ENCODE results near the gene KLF6. TPM values are rescaled to one million over a fixed set of nuclear protein-coding genes. Genes with fewer than 3 reads are reported as not detected.

The KLF6 gene
- total and polyA plus RNA-seq, 2 donors (not counting 1 experiment from before 2014, with no cell fraction given), result 96.1 to 105 TPM

DNA sequence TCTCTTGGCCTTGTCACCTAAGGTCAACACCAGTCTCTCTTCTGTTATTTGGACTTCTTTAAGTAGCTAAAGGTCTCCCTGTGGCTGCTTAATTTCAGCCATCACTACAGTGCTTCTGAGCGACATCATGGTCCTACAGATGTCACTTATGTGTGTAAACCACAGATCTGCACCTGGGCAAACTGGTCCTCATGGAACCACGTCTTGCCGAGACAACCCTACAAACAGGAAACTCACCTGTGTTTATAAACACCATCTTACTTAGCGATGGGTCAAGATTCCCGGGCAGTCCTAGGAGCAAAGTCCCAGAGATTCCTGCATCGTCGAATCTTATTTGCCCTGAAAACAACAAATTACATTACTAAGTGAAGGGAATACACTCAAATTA, 27.8 kb downstream of the KLF6 start:
- no peak for DNase-seq (ENCODE audit: low read depth in 2 of 2)
- no peaks in the 10 kb centered on the region for H3K4me1 ChIP-seq (ENCODE audit: control insufficient read depth, extremely low read depth, insufficient read depth, low read length)
- H3K9ac ChIP-seq (ENCODE audit: insufficient read depth, low read length), result no peak overlapping the region
- H4K20me1 ChIP-seq (ENCODE audit: control insufficient read depth, extremely low read depth, insufficient read depth, low read length), result no peaks in the 10 kb centered on the region
- no peaks in the 10 kb centered on the region for H3K36me3 ChIP-seq (ENCODE audit: control insufficient read depth, insufficient read depth, low read length)
- no peak overlapping the region for H3K27ac ChIP-seq (ENCODE audit: insufficient read depth, low read length)
- H2AFZ ChIP-seq (ENCODE audit: low read length), result no peak overlapping the region
- H3K27me3 ChIP-seq (ENCODE audit: control insufficient read depth, insufficient read depth, low read length), result no peaks in the 10 kb centered on the region
- H3K9me3 ChIP-seq (ENCODE audit: control insufficient read depth, insufficient read depth, low read depth, low read length), result no peaks in the 10 kb centered on the region
- H3K4me2 ChIP-seq (ENCODE audit: extremely low read depth, insufficient read depth, low read length), result no peak overlapping the region
- no peak for TF ChIP-seq EZH2 (IDR thresholded peaks at IDR 0.05; ENCODE audit: low read length, missing control alignments)
- TF ChIP-seq, protein P1, sequence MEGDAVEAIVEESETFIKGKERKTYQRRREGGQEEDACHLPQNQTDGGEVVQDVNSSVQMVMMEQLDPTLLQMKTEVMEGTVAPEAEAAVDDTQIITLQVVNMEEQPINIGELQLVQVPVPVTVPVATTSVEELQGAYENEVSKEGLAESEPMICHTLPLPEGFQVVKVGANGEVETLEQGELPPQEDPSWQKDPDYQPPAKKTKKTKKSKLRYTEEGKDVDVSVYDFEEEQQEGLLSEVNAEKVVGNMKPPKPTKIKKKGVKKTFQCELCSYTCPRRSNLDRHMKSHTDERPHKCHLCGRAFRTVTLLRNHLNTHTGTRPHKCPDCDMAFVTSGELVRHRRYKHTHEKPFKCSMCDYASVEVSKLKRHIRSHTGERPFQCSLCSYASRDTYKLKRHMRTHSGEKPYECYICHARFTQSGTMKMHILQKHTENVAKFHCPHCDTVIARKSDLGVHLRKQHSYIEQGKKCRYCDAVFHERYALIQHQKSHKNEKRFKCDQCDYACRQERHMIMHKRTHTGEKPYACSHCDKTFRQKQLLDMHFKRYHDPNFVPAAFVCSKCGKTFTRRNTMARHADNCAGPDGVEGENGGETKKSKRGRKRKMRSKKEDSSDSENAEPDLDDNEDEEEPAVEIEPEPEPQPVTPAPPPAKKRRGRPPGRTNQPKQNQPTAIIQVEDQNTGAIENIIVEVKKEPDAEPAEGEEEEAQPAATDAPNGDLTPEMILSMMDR (conservative IDR thresholded peaks at IDR 0.05 in 1 of 2, IDR thresholded peaks at IDR 0.05 in 1 of 2; ENCODE audit: low read depth in 1 of 2, low read length in 2 of 2), result no peak
- H3K4me3 ChIP-seq (replicated peaks in 1 of 4; ENCODE audit: control extremely low read depth in 1 of 4, insufficient read depth in 1 of 4, low read depth in 3 of 4, low read length in 4 of 4), result no peak overlapping the region
- no peaks in the 10 kb centered on the region for H3K79me2 ChIP-seq (ENCODE audit: control insufficient read depth, insufficient read depth, low read length)

DNA sequence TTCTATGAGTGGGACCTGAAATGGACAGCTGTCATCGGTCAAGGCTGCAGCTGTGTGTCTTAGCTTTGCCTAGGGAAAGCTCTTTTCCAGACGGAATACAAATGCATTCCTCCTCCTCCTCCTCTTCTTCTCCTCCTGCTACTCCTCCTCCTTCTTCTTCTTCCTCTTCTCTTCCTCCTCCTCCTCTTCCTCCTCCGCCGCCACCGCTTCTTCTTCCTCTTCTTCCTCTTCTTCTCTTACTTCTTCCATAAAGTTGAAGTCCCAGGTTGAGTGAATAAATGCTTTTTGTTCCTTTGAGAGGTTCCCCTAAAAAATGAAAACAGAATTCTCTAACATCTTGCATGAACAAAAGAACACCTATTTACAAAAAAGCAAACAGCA, 28.7 kb downstream of the KLF6 start:
- H3K36me3 ChIP-seq (ENCODE audit: control insufficient read depth, insufficient read depth, low read length), result no peaks in the 10 kb centered on the region
- H3K9ac ChIP-seq (ENCODE audit: insufficient read depth, low read length), result no peak overlapping the region
- no peak overlapping the region for H3K4me3 ChIP-seq (replicated peaks in 1 of 4; ENCODE audit: control extremely low read depth in 1 of 4, insufficient read depth in 1 of 4, low read depth in 3 of 4, low read length in 4 of 4)
- H3K79me2 ChIP-seq (ENCODE audit: control insufficient read depth, insufficient read depth, low read length), result no peaks in the 10 kb centered on the region
- H3K4me2 ChIP-seq (ENCODE audit: extremely low read depth, insufficient read depth, low read length), result no peak overlapping the region
- no peaks in the 10 kb centered on the region for H3K4me1 ChIP-seq (ENCODE audit: control insufficient read depth, extremely low read depth, insufficient read depth, low read length)
- DNase-seq (ENCODE audit: low read depth in 2 of 2), result no peak
- no peaks in the 10 kb centered on the region for H4K20me1 ChIP-seq (ENCODE audit: control insufficient read depth, extremely low read depth, insufficient read depth, low read length)
- no peak overlapping the region for H2AFZ ChIP-seq (ENCODE audit: low read length)
- H3K27me3 ChIP-seq (ENCODE audit: control insufficient read depth, insufficient read depth, low read length), result no peaks in the 10 kb centered on the region
- no peak for TF ChIP-seq EZH2 (IDR thresholded peaks at IDR 0.05; ENCODE audit: low read length, missing control alignments)
- TF ChIP-seq, protein P1 (conservative IDR thresholded peaks at IDR 0.05 in 1 of 2, IDR thresholded peaks at IDR 0.05 in 1 of 2; ENCODE audit: low read depth in 1 of 2, low read length in 2 of 2), result no peak
- H3K9me3 ChIP-seq (ENCODE audit: control insufficient read depth, insufficient read depth, low read depth, low read length), result no peaks in the 10 kb centered on the region
- H3K27ac ChIP-seq (ENCODE audit: insufficient read depth, low read length), result no peak overlapping the region

DNA sequence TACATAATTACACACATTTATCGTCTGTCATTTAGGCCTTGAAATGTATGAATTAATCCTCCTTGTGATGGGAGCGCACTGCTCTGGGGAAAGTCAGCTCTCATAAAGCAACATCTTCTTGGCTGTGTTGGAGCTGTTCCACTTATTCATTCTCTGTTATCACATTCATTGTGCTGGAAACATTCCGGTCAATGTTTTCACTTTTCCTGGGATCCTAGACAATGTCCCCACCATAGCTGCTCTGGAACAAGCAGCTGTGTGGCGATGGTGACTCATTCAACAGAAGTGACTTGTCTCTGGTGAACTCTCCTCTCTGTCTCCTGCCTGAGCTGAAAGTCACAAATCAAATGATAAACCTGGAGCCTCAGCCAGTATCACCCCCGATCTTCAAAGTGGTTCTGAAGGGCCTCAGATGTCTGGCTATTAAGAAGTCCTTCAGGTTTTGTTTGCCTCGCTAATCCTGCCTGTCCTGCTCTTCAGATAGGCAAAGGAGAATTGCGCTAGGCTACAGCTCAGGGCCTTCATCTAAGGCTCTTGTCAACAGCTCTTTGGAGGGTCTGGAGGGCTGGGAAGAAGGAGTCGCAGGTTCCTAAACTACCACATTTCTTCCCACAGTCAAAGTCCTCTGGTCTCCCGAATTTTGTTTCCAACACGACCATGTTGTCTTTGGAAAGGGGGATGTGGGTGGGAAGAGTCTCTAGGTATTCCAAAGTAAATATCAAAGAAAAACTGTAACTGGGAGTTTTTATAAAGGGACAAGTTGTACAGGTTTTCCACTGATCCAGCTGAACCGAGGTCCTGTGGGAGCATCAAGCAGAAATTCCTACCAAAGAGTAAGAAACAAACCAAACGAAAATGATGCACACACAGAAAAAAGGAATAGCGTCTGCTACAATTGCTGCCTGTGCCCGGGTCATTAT, 29.3 kb downstream of the KLF6 start:
- Histone ChIP-seq H3K4me1 (ENCODE audit: control insufficient read depth, extremely low read depth, insufficient read depth, low read length) (no peaks in the 10 kb centered on the region), H3K4me3 (replicated peaks in 1 of 4; ENCODE audit: control extremely low read depth in 1 of 4, insufficient read depth in 1 of 4, low read depth in 3 of 4, low read length in 4 of 4) (no peak overlapping the region), H3K27me3 (ENCODE audit: control insufficient read depth, insufficient read depth, low read length) (no peaks in the 10 kb centered on the region), H3K36me3 (ENCODE audit: control insufficient read depth, insufficient read depth, low read length) (no peaks in the 10 kb centered on the region), H3K79me2 (ENCODE audit: control insufficient read depth, insufficient read depth, low read length) (no peaks in the 10 kb centered on the region), H3K9ac (ENCODE audit: insufficient read depth, low read length) (no peak overlapping the region), H3K4me2 (ENCODE audit: extremely low read depth, insufficient read depth, low read length) (no peak overlapping the region), H3K27ac (ENCODE audit: insufficient read depth, low read length) (no peak overlapping the region), H4K20me1 (ENCODE audit: control insufficient read depth, extremely low read depth, insufficient read depth, low read length) (no peaks in the 10 kb centered on the region), H2AFZ (ENCODE audit: low read length) (no peak overlapping the region), H3K9me3 (ENCODE audit: control insufficient read depth, insufficient read depth, low read depth, low read length) (no peaks in the 10 kb centered on the region)
- peak; percentile 43 to 81 for DNase-seq (ENCODE audit: low read depth in 2 of 2)
- TF ChIP-seq, protein P1 (conservative IDR thresholded peaks at IDR 0.05 in 1 of 2, IDR thresholded peaks at IDR 0.05 in 1 of 2; ENCODE audit: low read depth in 1 of 2, low read length in 2 of 2), result no peak
- TF ChIP-seq EZH2 (IDR thresholded peaks at IDR 0.05; ENCODE audit: low read length, missing control alignments), result no peak

All from fibroblast of lung (primary cell).